Endothelial cell of umbilical vein (primary cell): ENCODE measurements around the gene EPAS1. TPM values are rescaled to one million over a fixed set of nuclear protein-coding genes. Genes with fewer than 3 reads are reported as not detected.

Experiments used
- BruUV-seq: library from RNA; stranded (reverse); fragments of 400-500 nt; replicated peaks from 2 replicates; lab custom pipeline; 2021; lab: Mats Ljungman, UMichigan
- CTCF ChIA-PET: fragments of 300-600, 350-600 bp; sonication (Branson Sonifier 250); formaldehyde crosslinking; loops from one replicate; lab custom pipeline; 2021; ENCODE audit warnings: antibody characterized with exemption, inconsistent platforms; lab: Charles Lee
- POLR2A ChIA-PET: fragments of 300-600, 350-600 bp; sonication (Branson Sonifier 250); formaldehyde crosslinking; loops from one replicate; lab custom pipeline; 2021; ENCODE audit warnings: antibody characterized with exemption, inconsistent platforms; lab: Charles Lee
- DNase-seq: peaks from one replicate; pipeline ENCODE4 v3.0.0-alpha.2; 2011; ENCODE audit warnings: low read depth, low spot score
- FAIRE-seq: peaks from 2 replicates; lab custom pipeline; 2011; peaks lifted over from hg19 to GRCh38; lab: Jason Lieb, UNC
- H2AFZ ChIP-seq: 2 replicates; pipeline ENCODE4 v1.6.0; 2012; ENCODE audit warnings: low read depth, low read length, control low read depth, inconsistent platforms
- H3K27ac ChIP-seq: 2 replicates; pipeline ENCODE4 v1.5.1; 2011; ENCODE audit warnings: low read depth, mild to moderate bottlenecking, control low read depth, low read length, moderate library complexity; ENCODE audit not compliant: insufficient read depth
- H3K27me3 ChIP-seq, 2 experiments: 2 replicates each; pipeline versions ENCODE4 v1.6.0 to v1.6.1; 2011; ENCODE audit warnings: low read length in 2 of 2, mixed read lengths in 1 of 2; ENCODE audit not compliant: control insufficient read depth in 2 of 2, insufficient read depth in 2 of 2
- H3K36me3 ChIP-seq, 2 experiments: 2 replicates in 1 of 2; 3 replicates in 1 of 2; pipeline ENCODE4 v1.5.1; 2011; ENCODE audit warnings: low read length in 2 of 2, mild to moderate bottlenecking in 1 of 2, moderate library complexity in 1 of 2; ENCODE audit not compliant: control insufficient read depth in 2 of 2, insufficient read depth in 2 of 2; ENCODE audit errors: extremely low read depth in 1 of 2
- H3K4me1 ChIP-seq: 3 replicates; pipeline ENCODE4 v1.5.1; 2011; ENCODE audit warnings: mild to moderate bottlenecking, low read length; ENCODE audit not compliant: control insufficient read depth, insufficient read depth; ENCODE audit errors: extremely low read depth
- H3K4me2 ChIP-seq: 2 replicates; pipeline ENCODE4 v1.6.1; 2011; ENCODE audit warnings: low read length, control low read depth, mixed read lengths; ENCODE audit not compliant: insufficient read depth
- H3K4me3 ChIP-seq, 3 experiments: fragments of 200-600 bp in 1 of 3; sonication (generic), shearing (Covaris generic) in 1 of 3; replicated peaks in 1 of 3; 2 replicates each; pipeline ENCODE4 v1.5.1; 2011 to 2016; ENCODE audit warnings: control low read depth in 3 of 3, low read length in 3 of 3, mild to moderate bottlenecking in 2 of 3, inconsistent platforms in 1 of 3, low read depth in 1 of 3, moderate library complexity in 1 of 3; ENCODE audit not compliant: insufficient read depth in 1 of 3
- H3K79me2 ChIP-seq: 2 replicates; pipeline ENCODE4 v1.6.0; 2012; ENCODE audit warnings: low read length, inconsistent platforms; ENCODE audit not compliant: control insufficient read depth, insufficient read depth
- H3K9ac ChIP-seq: replicated peaks from 2 replicates; pipeline ENCODE3; 2011; ENCODE audit warnings: low read length, control low read depth; ENCODE audit not compliant: insufficient read depth; ENCODE audit errors: extremely low read depth
- H3K9me1 ChIP-seq: replicated peaks from 3 replicates; pipeline ENCODE4 v1.6.0; 2011; ENCODE audit warnings: mild to moderate bottlenecking, low read length; ENCODE audit not compliant: control insufficient read depth, insufficient read depth; ENCODE audit errors: extremely low read depth
- H3K9me3 ChIP-seq: replicated peaks from 2 replicates; pipeline ENCODE4 v1.5.1; 2012; ENCODE audit warnings: low read length, inconsistent platforms; ENCODE audit not compliant: control insufficient read depth, insufficient read depth
- H4K20me1 ChIP-seq: replicated peaks from 2 replicates; pipeline ENCODE3; 2011; ENCODE audit warnings: mild to moderate bottlenecking, low read length; ENCODE audit not compliant: control insufficient read depth, insufficient read depth; ENCODE audit errors: extremely low read depth
- EZH2 ChIP-seq: IDR thresholded peaks from 2 replicates; pipeline ENCODE4 v1.6.1; 2012; ENCODE audit warnings: borderline replicate concordance, low read depth, mild to moderate bottlenecking, moderate library complexity, low read length, inconsistent platforms; ENCODE audit not compliant: severe bottlenecking
- FOS ChIP-seq: IDR thresholded peaks from 2 replicates; pipeline ENCODE4 v1.6.1; 2011; ENCODE audit warnings: mild to moderate bottlenecking, low read length, moderate library complexity, borderline replicate concordance; ENCODE audit not compliant: insufficient read depth
- GATA2 ChIP-seq: IDR thresholded peaks from 2 replicates; pipeline ENCODE4 v1.7.0; 2011; ENCODE audit warnings: low read depth, mild to moderate bottlenecking, moderate library complexity, mixed read lengths, low read length; ENCODE audit not compliant: insufficient read length, insufficient read depth
- JUN ChIP-seq: IDR thresholded peaks from 2 replicates; pipeline ENCODE4 v1.6.1; 2011; ENCODE audit warnings: borderline replicate concordance, low read depth; ENCODE audit not compliant: insufficient read length, insufficient read depth
- MYC ChIP-seq: IDR thresholded peaks from one replicate; pipeline ENCODE4 v1.6.1; 2011; ENCODE audit warnings: mild to moderate bottlenecking, low read depth, low read length
- POLR2A ChIP-seq: IDR thresholded peaks from 2 replicates; pipeline ENCODE4 v1.6.1; 2012; ENCODE audit warnings: low read depth, mild to moderate bottlenecking, control low read depth, low read length
- POLR2AphosphoS5 ChIP-seq: IDR thresholded peaks from 2 replicates; pipeline ENCODE4 v1.6.1; 2012; ENCODE audit warnings: low read depth, mild to moderate bottlenecking, control low read depth, low read length, moderate library complexity; ENCODE audit not compliant: insufficient read depth
- dilution Hi-C: fragments of 300-500 bp; cut with MboI; formaldehyde crosslinking; loops from one replicate; pipeline ENCODE4 v1.15.0; 2019; ENCODE audit warnings: low sequenced_read_pairs; ENCODE audit not compliant: extremely low pct_ligation_motif_present
- intact Hi-C: fragments of 100-400 bp; cut with micrococcal nuclease; formaldehyde crosslinking; loops from one replicate; pipeline ENCODE4 v1.10.0; 2022
- polyA plus RNA-seq, 4 experiments: library from polyadenylated mRNA; depleted of rRNA in 3 of 4; stranded (reverse) in 3 of 4; unstranded in 1 of 4; fragments of >200 nt; gene quantifications; 2 replicates each; pipeline versions ENCODE4 v1.2.1 to v1.2.3, GENCODE V29; 2011 to 2012; ENCODE audit warnings: missing spikeins in 1 of 4
- total RNA-seq: library from RNA; stranded (reverse); gene quantifications from 2 replicates; pipeline ENCODE4 v1.2.3, GENCODE V29; 2021
- TF ChIP-seq, protein P1 (sequence below): IDR thresholded peaks from 2 replicates; pipeline ENCODE4 v1.6.1; 2011; ENCODE audit not compliant: insufficient read depth, insufficient read length
- TF ChIP-seq, protein P2 (sequence below), 2 donors: IDR thresholded peaks; 1 replicate in 1 of 2; 2 replicates in 1 of 2; pipeline ENCODE4 v1.5.1; 2011; ENCODE audit warnings: low read length in 2 of 2, mild to moderate bottlenecking in 2 of 2, moderate library complexity in 2 of 2, control low read depth in 1 of 2, inconsistent platforms in 1 of 2, low read depth in 1 of 2; ENCODE audit not compliant: insufficient read depth in 1 of 2; ENCODE audit errors: extremely low read depth in 1 of 2

EPAS1 gene
- total and polyA plus RNA-seq, 2 donors (not counting 3 experiments of a cell fraction or from before 2014, with no cell fraction given), result 229 to 374 TPM

DNA sequence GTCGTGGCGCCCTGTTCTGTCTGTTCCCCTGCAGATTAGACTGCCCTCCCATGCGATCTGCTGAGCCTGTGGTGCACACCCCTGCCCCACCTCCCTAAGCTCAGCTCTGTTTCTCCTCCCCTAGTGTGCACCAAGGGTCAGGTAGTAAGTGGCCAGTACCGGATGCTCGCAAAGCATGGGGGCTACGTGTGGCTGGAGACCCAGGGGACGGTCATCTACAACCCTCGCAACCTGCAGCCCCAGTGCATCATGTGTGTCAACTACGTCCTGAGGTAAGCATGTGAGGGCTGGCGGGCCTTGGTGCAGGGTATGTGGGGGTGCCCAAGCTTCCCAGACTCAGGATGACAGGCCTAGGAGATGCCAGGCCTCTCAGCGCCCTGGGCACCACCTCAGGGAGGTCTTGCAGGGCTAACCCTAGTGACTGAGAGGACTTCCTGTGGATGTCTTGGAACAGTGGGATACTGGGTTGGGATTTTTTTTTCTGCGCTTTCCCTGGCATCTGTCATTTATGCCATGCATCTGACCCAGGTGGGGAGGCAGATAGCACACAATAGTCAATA, 78.4 kb downstream of the EPAS1 start:
- Histone ChIP-seq H3K27ac (no peak overlapping the region), H3K4me2 (no peak overlapping the region), H3K27me3 (no peaks in the 10 kb centered on the region), H3K9ac (no peak overlapping the region), H3K36me3 (peaks cover 49 to 77% of the 10 kb centered on the region in 2 experiments), H3K4me3 (no peak overlapping the region), H3K79me2 (no peaks in the 10 kb centered on the region), H3K9me1 (no peaks in the 10 kb centered on the region), H2AFZ (no peak overlapping the region), H3K9me3 (no peaks in the 10 kb centered on the region), H3K4me1 (no peaks in the 10 kb centered on the region), H4K20me1 (peaks cover 3% of the 10 kb centered on the region)
- dilution Hi-C loops (no loop called here), intact Hi-C loops (no loop called here)
- ChIA-PET POLR2A (no interaction called here), CTCF (interaction anchor here (1.7 to 1.9 kb wide), 2 partner anchors 10 to 364 kb away, joined by 4 to 5 read pairs; no protein-coding TSS in a partner anchor)
- no peak for TF ChIP-seq GATA2
- no peak for TF ChIP-seq MYC
- no peak for TF ChIP-seq FOS
- no peak for TF ChIP-seq JUN
- TF ChIP-seq POLR2A, result no peak
- no peak for TF ChIP-seq EZH2
- TF ChIP-seq, protein P1, sequence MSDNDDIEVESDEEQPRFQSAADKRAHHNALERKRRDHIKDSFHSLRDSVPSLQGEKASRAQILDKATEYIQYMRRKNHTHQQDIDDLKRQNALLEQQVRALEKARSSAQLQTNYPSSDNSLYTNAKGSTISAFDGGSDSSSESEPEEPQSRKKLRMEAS, result no peak
- TF ChIP-seq, protein P2, sequence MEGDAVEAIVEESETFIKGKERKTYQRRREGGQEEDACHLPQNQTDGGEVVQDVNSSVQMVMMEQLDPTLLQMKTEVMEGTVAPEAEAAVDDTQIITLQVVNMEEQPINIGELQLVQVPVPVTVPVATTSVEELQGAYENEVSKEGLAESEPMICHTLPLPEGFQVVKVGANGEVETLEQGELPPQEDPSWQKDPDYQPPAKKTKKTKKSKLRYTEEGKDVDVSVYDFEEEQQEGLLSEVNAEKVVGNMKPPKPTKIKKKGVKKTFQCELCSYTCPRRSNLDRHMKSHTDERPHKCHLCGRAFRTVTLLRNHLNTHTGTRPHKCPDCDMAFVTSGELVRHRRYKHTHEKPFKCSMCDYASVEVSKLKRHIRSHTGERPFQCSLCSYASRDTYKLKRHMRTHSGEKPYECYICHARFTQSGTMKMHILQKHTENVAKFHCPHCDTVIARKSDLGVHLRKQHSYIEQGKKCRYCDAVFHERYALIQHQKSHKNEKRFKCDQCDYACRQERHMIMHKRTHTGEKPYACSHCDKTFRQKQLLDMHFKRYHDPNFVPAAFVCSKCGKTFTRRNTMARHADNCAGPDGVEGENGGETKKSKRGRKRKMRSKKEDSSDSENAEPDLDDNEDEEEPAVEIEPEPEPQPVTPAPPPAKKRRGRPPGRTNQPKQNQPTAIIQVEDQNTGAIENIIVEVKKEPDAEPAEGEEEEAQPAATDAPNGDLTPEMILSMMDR (IDR thresholded peaks at IDR 0.05; ENCODE audit: extremely low read depth in 1 of 2, insufficient read depth in 1 of 2, low read depth in 1 of 2, low read length in 2 of 2), result no peak
- no peak for TF ChIP-seq POLR2AphosphoS5
- FAIRE-seq, result no peak
- DNase-seq, result no peak
- no TSS peak for BruUV-seq
